AG04449 (cell line): ENCODE data around the gene ACTL8.

Source experiments
- CTCF ChIA-PET: fragments of 350-600 bp; formaldehyde crosslinking; extraction: SDS; loops from one replicate; lab custom pipeline; 2021; ENCODE audit warnings: antibody characterized with exemption; lab: Yijun Ruan, JAX
- POLR2A ChIA-PET: fragments of 400-600, 350-600 bp; formaldehyde crosslinking; extraction: SDS; loops from one replicate; lab custom pipeline; 2020; ENCODE audit warnings: antibody characterized with exemption, inconsistent platforms; lab: Yijun Ruan, JAX
- DNase-seq: peaks from one replicate; pipeline ENCODE4 v3.0.0-alpha.2; 2010; ENCODE audit warnings: low read depth, low spot score
- H3K4me3 ChIP-seq: 2 replicates; pipeline ENCODE4 v1.5.1; 2011; ENCODE audit warnings: low read depth, mild to moderate bottlenecking, control low read depth, low read length
- CTCF ChIP-seq: IDR thresholded peaks from one replicate; pipeline ENCODE4 v1.5.1; 2011; ENCODE audit warnings: mild to moderate bottlenecking, moderate library complexity, low read length, control low read depth, inconsistent platforms; ENCODE audit not compliant: insufficient read depth; ENCODE audit errors: missing control alignments

The ACTL8 gene

GRCh38 chr1:17852383-17852782, 97.2 kb downstream of the ACTL8 start:
- H3K4me3 ChIP-seq: no peak overlapping the region
- CTCF ChIA-PET: interaction anchor here (0.9 to 1.4 kb wide), 3 partner anchors 9 to 248 kb away, joined by 3 to 5 read pairs (median 3); no protein-coding TSS in a partner anchor
- POLR2A ChIA-PET: no interaction called here
- no peak for TF ChIP-seq CTCF
- no peak for DNase-seq

GRCh38 chr1:17853241-17853935, 98.3 kb downstream of the ACTL8 start:
- DNase-seq: no peak
- no peak overlapping the region for H3K4me3 ChIP-seq
- POLR2A ChIA-PET: no interaction called here
- TF ChIP-seq CTCF: no peak
- CTCF ChIA-PET: interaction anchor here (1.0 to 1.4 kb wide), 3 partner anchors 27 to 247 kb away, joined by 3 to 5 read pairs (median 4); no protein-coding TSS in a partner anchor

GRCh38 chr1:17856496-17857108, 101.5 kb downstream of the ACTL8 start:
- DNase-seq: no peak
- ChIA-PET POLR2A (no interaction called here), CTCF (interaction anchor here (0.6 kb wide), 1 partner anchor 227 kb away, joined by 4 read pairs; no protein-coding TSS in a partner anchor)
- TF ChIP-seq CTCF: no peak
- no peak overlapping the region for H3K4me3 ChIP-seq

DNA sequence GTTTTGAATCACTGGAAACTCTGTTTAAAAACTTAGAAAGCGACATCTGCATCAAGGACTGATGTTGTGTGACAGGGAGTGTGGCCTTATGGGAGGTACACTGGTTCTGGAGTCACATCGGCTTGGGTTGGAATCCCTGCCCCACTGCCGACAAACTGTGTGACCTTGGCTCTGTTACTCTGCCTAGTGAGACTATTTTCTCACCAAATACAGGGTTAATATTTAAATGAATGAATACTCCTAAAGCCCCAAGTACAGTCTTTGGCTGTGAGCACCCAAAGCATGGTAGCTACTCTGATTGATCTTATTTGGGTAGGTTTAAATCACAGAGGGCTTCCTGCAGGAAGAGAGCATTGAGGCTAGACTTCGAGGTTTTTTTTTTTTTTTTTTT, 102.0 kb downstream of the ACTL8 start:
- ChIA-PET POLR2A (no interaction called here), CTCF (interaction anchor here (0.6 kb wide), 1 partner anchor 228 kb away, joined by 4 read pairs; no protein-coding TSS in a partner anchor)
- no peak for TF ChIP-seq CTCF
- no peak overlapping the region for H3K4me3 ChIP-seq
- no peak for DNase-seq

- POLR2A ChIA-PET: interaction anchor here (0.6 kb wide), 1 partner anchor 8 kb away, joined by 3 read pairs; no protein-coding TSS in a partner anchor
Measured at GRCh38 chr1:17857996-17858395, 102.9 kb downstream of the ACTL8 start.

More at GRCh38 chr1:17857996-17858395, 102.9 kb downstream of the ACTL8 start:
- no peak overlapping the region for H3K4me3 ChIP-seq
- CTCF ChIA-PET: interaction anchor here (1.0 kb wide), 1 partner anchor 22 kb away, joined by 3 read pairs; no protein-coding TSS in a partner anchor
- DNase-seq: no peak
- TF ChIP-seq CTCF: no peak
